ENCODE results near the gene PPP1R3D. TPM values are rescaled to one million over a fixed set of nuclear protein-coding genes. Genes with fewer than 3 reads are reported as not detected.

PPP1R3D gene
- total and polyA plus RNA-seq, 10 of the 15 experiments (the other 5 are each of a cell fraction or from before 2014, with no cell fraction given): 0.39 to 4.8 (median 2.9) TPM

DNA sequence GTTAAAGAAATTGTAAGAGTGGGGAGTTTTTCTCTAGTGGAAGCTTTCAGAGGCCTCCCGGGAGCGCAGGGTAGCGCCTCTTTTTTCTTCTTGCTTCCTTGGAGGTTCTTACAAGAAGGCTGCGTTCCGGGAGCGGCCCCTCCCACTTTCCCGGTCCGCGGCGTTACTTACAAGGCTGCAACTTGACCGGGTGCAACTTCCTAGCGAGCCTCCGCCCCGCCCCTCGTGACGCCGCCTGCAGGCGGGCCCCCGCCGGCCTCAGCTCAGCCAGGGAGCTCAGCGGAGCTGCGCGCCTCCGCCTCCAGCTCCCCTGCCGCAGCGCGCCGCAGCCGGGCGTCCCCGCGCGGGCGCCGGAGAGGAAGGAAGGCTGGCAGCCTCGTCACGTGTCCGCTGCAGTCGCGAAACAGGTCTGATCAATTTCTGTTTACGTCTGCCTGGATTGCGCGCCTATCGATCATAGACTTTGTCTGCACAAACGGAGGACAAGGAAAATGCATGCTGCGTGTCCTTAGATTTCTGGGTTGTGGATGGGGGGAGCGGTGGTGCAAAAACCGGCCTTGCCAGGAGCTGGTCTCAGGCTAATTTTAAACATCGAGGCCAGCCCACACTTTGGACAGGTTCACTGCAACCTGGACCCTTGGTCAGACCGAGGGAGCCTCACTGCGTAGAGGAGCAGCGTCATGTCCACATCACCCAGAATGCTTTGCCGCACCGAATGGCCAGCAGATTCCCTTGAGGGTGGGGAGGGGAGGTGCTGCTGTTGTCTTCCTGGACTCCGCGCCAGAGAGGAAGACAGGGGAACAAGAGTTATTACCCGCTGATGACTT, at the start of gene PPP1R3D, which contains the start of gene FAM217B (continued):
- peak; percentile 76 to 90 for TF ChIP-seq BHLHE40 (IDR thresholded peaks at IDR 0.05; ENCODE audit: borderline replicate concordance in 1 of 2, low read depth in 2 of 2, low read length in 1 of 2)
- 0 out of 2 replicates have a peak, but pooled peaks have one; percentile 16 for TF ChIP-seq TARDBP (IDR thresholded peaks at IDR 0.05; ENCODE audit: borderline replicate concordance)
- TF ChIP-seq SRF (IDR thresholded peaks at IDR 0.05; ENCODE audit: low read depth in 2 of 2, low read length in 2 of 2): no peak
- 0 out of 2 replicates have a peak, but pooled peaks have one; percentile 7 for TF ChIP-seq TCF12 (IDR thresholded peaks at IDR 0.05; ENCODE audit: low read depth, low read length)
- TF ChIP-seq NFYB (IDR thresholded peaks at IDR 0.05; ENCODE audit: insufficient read depth, low read depth, low read length): no peak
- TF ChIP-seq IRF5 (IDR thresholded peaks at IDR 0.05; ENCODE audit: borderline replicate concordance): no peak
- TF ChIP-seq RBBP5 (conservative IDR thresholded peaks at IDR 0.05): no peak
- TF ChIP-seq, protein P1, sequence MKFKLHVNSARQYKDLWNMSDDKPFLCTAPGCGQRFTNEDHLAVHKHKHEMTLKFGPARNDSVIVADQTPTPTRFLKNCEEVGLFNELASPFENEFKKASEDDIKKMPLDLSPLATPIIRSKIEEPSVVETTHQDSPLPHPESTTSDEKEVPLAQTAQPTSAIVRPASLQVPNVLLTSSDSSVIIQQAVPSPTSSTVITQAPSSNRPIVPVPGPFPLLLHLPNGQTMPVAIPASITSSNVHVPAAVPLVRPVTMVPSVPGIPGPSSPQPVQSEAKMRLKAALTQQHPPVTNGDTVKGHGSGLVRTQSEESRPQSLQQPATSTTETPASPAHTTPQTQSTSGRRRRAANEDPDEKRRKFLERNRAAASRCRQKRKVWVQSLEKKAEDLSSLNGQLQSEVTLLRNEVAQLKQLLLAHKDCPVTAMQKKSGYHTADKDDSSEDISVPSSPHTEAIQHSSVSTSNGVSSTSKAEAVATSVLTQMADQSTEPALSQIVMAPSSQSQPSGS (IDR thresholded peaks at IDR 0.05; ENCODE audit: low read length): no peak
- peak; percentile 86 for TF ChIP-seq PML (IDR thresholded peaks at IDR 0.05; ENCODE audit: low read length)
- 0 out of 2 replicates have a peak, but pooled peaks have one; percentile 44 for TF ChIP-seq RCOR1 (conservative IDR thresholded peaks at IDR 0.05; ENCODE audit: low read depth, low read length)
- TF ChIP-seq, protein P2, sequence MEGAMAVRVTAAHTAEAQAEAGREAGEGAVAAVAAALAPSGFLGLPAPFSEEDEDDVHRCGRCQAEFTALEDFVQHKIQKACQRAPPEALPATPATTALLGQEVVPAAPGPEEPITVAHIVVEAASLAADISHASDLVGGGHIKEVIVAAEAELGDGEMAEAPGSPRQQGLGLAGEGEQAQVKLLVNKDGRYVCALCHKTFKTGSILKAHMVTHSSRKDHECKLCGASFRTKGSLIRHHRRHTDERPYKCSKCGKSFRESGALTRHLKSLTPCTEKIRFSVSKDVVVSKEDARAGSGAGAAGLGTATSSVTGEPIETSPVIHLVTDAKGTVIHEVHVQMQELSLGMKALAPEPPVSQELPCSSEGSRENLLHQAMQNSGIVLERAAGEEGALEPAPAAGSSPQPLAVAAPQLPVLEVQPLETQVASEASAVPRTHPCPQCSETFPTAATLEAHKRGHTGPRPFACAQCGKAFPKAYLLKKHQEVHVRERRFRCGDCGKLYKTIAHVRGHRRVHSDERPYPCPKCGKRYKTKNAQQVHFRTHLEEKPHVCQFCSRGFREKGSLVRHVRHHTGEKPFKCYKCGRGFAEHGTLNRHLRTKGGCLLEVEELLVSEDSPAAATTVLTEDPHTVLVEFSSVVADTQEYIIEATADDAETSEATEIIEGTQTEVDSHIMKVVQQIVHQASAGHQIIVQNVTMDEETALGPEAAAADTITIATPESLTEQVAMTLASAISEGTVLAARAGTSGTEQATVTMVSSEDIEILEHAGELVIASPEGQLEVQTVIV (IDR thresholded peaks at IDR 0.05; ENCODE audit: borderline replicate concordance, partially characterized antibody): no peak
- no peak for TF ChIP-seq ZBTB40 (IDR thresholded peaks at IDR 0.05; ENCODE audit: borderline replicate concordance)
- no peak for TF ChIP-seq KLF5 (IDR thresholded peaks at IDR 0.05; ENCODE audit: partially characterized antibody)
- peak; percentile 67; the same call in 1 of the 2 replicates for TF ChIP-seq LARP7 (IDR thresholded peaks at IDR 0.05)
- no peak for TF ChIP-seq BRCA1 (IDR thresholded peaks at IDR 0.05; ENCODE audit: low read depth, low read length)
- no peak; the same call in 1 of the 2 replicates for TF ChIP-seq CHD1 (IDR thresholded peaks at IDR 0.05; ENCODE audit: low read depth, low read length)
- TF ChIP-seq EZH2 (IDR thresholded peaks at IDR 0.05; ENCODE audit: borderline replicate concordance, control insufficient read depth, low read depth, low read length): no peak
- peak; percentile 52 for TF ChIP-seq RELA (IDR thresholded peaks at IDR 0.05; ENCODE audit: borderline replicate concordance, partially characterized antibody)
- TF ChIP-seq TAF1 (IDR thresholded peaks at IDR 0.05; ENCODE audit: borderline replicate concordance, low read depth, low read length): peak; percentile 53; the same call in 1 of the 2 replicates
- TF ChIP-seq KAT2A (conservative IDR thresholded peaks at IDR 0.05; ENCODE audit: control insufficient read depth, low read depth, low read length): no peak
- no peak for TF ChIP-seq YBX1 (IDR thresholded peaks at IDR 0.05)

Data from GM12878 (cell line).